GM12801 (cell line): Measurements from ENCODE around the gene UNC50.

Experiments
- TF ChIP-seq, protein P1 (sequence below): IDR thresholded peaks from one replicate; pipeline ENCODE4 v1.5.1; 2011; ENCODE audit warnings: control low read depth; ENCODE audit not compliant: insufficient read length; ENCODE audit errors: extremely low read depth

Gene UNC50

GRCh38 chr2:98617149-98617548 lies 8.8 kb downstream of the UNC50 start:
- TF ChIP-seq, protein P1, sequence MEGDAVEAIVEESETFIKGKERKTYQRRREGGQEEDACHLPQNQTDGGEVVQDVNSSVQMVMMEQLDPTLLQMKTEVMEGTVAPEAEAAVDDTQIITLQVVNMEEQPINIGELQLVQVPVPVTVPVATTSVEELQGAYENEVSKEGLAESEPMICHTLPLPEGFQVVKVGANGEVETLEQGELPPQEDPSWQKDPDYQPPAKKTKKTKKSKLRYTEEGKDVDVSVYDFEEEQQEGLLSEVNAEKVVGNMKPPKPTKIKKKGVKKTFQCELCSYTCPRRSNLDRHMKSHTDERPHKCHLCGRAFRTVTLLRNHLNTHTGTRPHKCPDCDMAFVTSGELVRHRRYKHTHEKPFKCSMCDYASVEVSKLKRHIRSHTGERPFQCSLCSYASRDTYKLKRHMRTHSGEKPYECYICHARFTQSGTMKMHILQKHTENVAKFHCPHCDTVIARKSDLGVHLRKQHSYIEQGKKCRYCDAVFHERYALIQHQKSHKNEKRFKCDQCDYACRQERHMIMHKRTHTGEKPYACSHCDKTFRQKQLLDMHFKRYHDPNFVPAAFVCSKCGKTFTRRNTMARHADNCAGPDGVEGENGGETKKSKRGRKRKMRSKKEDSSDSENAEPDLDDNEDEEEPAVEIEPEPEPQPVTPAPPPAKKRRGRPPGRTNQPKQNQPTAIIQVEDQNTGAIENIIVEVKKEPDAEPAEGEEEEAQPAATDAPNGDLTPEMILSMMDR: no peak

- TF ChIP-seq, protein P1: no peak
Observed at GRCh38 chr2:98623657-98624056, 15.3 kb downstream of the UNC50 start.

DNA sequence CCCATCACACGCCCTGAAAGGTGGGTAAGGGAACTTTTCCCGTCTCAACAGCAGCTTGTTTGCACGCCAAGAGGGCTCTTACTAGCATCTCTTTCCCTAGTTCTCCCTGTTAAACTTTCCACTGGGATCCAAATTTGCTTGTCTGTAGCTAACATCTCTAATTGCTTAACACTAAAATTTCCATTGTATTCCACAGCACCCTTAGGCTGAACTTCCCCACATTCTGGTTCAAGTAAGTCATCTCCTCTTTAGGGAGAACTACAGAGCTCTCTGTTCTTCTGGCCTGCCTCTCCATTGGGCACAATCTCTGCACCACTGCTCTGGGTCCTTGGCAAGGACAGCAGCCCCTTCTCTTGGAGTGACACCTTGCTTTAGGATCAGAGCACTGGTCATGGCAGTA lies 24.0 kb downstream of the UNC50 start:
- TF ChIP-seq, protein P1: no peak

DNA sequence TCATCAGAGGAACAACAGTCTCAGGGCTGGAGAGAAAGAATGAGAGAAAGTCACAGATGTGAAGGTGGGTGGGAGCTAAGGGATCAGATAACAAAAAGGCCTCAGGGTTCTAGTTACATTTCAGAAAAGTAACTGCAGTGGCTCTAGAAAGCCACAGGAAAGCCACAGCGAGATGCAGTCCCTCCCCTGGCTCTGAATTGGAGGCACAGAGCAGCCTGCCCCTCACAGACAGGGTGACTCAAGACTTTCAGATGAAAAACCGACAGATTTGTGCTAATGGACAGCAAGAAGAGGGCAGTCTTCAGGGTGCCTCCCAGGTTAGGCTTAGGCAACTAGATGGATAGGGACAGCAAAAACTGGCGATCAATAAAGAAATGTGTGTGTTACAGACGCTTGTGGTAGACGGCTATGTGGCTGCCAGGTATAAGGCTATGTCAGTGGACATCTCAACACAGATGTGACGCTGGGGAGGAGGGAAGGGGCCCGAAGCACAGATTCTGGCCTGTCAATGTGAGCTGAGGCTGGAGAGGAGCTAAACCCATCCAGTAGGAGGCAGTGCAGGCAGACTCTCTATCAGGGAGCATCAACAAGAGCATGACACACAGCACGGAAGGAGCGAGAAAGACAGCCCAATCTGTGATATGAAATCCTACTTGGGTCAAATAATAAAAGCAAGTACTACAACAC lies 26.2 kb downstream of the UNC50 start:
- TF ChIP-seq, protein P1: no peak

DNA sequence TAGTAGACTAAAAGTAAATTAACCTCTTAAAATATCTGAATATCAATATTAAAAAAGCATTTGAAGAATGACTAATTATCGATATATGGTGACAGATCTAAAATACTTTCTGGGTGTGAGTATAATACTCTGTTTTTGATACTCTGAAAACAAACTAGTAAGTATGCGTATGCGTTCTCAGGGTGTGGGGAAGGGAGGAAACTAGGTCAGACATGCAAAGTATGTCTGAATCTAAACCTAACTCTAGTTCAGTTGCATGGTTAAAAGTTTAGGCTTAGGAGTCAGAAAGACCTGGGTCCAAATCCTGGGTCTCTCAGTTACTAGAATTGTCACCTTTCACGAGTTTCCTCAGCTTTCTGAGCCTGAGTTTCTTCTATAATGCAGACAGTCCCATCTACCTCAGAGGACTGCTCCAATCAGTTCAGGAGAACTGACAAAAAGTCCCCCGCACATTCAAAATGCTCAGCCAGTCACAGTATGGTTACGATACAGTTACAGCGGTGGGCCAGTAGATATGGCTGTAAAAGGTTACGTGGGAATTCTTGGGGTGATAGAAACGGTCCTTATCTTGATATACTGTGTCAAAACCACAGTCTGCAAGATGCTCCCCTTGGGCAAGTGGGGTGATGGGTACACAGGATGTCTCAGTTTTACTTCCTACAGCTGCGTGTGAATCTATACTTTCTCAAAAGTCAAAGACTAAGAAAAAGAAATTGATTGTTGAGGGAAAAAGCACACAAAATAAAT lies 29.2 kb downstream of the UNC50 start:
- TF ChIP-seq, protein P1: no peak

- TF ChIP-seq, protein P1: no peak
Observed at GRCh38 chr2:98643496-98644100, 35.2 kb downstream of the UNC50 start.

DNA sequence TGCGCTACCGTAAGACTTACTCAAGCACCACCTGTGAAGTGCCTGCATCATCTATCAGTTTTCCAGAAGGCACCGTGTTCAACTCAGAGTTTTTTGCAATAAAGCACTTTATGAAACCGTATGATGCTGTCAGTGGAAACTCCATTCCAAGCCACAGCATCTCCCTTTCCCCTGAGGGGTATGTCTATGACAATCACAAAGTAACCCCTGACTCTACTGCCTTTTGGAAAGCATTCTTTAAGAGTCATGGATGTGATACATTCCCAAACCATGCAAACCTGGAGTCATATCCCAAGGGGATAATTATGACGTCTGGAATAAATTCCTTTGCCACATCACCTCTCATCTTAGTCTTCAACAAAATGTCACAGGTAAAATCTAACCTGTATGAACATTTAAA lies 39.2 kb downstream of the UNC50 start:
- TF ChIP-seq, protein P1: no peak
